ENCODE measurements around the gene MAP3K3.

DNA sequence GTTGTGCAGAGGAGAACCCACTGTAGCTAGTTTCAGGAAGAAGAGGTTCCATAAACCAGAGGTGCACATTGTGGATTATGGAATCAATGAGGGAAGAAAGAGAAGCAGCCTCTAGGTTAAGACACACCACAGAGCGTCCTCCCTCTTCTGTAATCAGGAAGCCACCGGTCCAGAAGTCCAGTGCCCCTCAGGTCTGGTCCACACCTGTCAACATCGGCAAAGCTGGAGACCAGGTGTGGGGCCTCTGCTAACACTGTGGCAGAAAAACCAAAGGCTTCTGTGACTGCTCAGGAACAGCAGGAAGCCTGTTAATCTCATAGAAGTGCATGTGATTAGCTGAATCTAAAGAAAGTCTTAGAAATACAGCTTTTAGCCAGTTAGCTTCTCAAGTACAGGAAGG is 54.4 kb downstream of the MAP3K3 start:
- TF ChIP-seq CTCF (IDR thresholded peaks at IDR 0.05; ENCODE audit: borderline replicate concordance, extremely low read depth, low read length, poor library complexity, severe bottlenecking) (no peak), EZH2 (IDR thresholded peaks at IDR 0.05; ENCODE audit: borderline replicate concordance, low read depth, low read length, severe bottlenecking) (no peak)

Data from DND-41 (cell line).